Lower lobe of right lung (tissue), 2 donors: ENCODE measurements around the gene ITGB7. TPM values are rescaled to one million over a fixed set of nuclear protein-coding genes. Genes with fewer than 3 reads are reported as not detected.

Experiments
- ATAC-seq, 2 donors: fragments of 200-7000 bp; cut with Tn5 transposase; one replicate each; pipeline ENCODE4 v1.9.1; 2020 to 2022; ENCODE audit warnings: mild to moderate bottlenecking in 2 of 2, moderate library complexity in 2 of 2
- DNase-seq: peaks from one replicate; pipeline ENCODE4 v3.0.0-alpha.2; 2020
- H3K27ac ChIP-seq: fragments of 200-600 bp; one replicate; pipeline ENCODE4 v1.8.0; 2022
- H3K27me3 ChIP-seq: fragments of 200-600 bp; one replicate; pipeline ENCODE4 v1.8.0; 2022; ENCODE audit warnings: low read depth
- H3K36me3 ChIP-seq: fragments of 200-600 bp; one replicate; pipeline ENCODE4 v1.8.0; 2022; ENCODE audit warnings: mild to moderate bottlenecking
- H3K4me1 ChIP-seq: fragments of 200-600 bp; one replicate; pipeline ENCODE4 v1.8.0; 2022
- H3K4me3 ChIP-seq: fragments of 200-600 bp; one replicate; pipeline ENCODE4 v1.8.0; 2022; ENCODE audit warnings: mild to moderate bottlenecking
- H3K9me3 ChIP-seq: fragments of 200-600 bp; one replicate; pipeline ENCODE4 v1.8.0; 2022
- CTCF ChIP-seq: fragments of 200-600 bp; IDR thresholded peaks from one replicate; pipeline ENCODE4 v1.8.0; 2022; ENCODE audit warnings: antibody characterized with exemption, mild to moderate bottlenecking
- intact Hi-C: fragments of 100-400 bp; cut with DNase I; formaldehyde crosslinking; loops from one replicate; pipeline ENCODE4 v1.11.0; 2022
- total RNA-seq: library from RNA; stranded (reverse); fragmentation: NEBNext Ultra II Directional; extraction: Animal tissue kit (Norgen Biotek cat#: 25700); gene quantifications from one replicate; pipeline ENCODE4 v1.2.1, GENCODE V29; 2021
- donor health status: DM: no; HTN: yes; CAD: no; lungs with severe emphysema.

The ITGB7 gene
- total RNA-seq, 1 donor from 2014 or later = 9.7 TPM

DNA sequence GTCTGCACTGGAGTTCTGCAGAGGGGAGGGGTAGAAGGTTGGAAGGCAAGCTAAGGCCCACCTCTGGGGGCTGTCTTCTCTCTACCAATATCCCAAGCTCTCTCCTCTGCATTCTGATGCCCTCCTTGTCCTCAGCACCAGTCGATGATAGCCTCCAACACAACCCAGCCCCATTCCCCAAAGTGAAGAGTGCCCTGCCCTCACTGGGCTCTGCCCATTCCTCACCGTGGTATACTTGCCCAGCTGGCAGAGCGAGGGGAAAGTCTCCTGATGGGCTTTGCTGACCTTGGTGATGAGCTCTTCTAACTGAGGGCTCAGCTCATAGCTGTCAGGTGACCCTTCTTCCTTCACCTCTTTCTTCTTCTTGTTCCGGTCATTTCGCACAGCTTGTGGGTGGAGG is 7.2 kb upstream of the ITGB7 start:
- Histone ChIP-seq H3K4me1 (peaks cover 69% of the 10 kb centered on the region), H3K36me3 (peaks cover 53% of the 10 kb centered on the region), H3K27me3 (no peaks in the 10 kb centered on the region), H3K27ac (peak overlapping the region; percentile 95), H3K9me3 (no peaks in the 10 kb centered on the region), H3K4me3 (peak overlapping the region; percentile 6)
- ATAC-seq = no peak
- DNase-seq = no peak
- intact Hi-C loops = loop anchor here (5.0 kb wide), 1 partner anchor 73 kb away; no protein-coding TSS in a partner anchor
- TF ChIP-seq CTCF = no peak

- H3K4me1 ChIP-seq = peaks cover 69% of the 10 kb centered on the region
- no peaks in the 10 kb centered on the region for H3K27me3 ChIP-seq
- H3K9me3 ChIP-seq = no peaks in the 10 kb centered on the region
- TF ChIP-seq CTCF = peak; percentile 92
- DNase-seq = peak; percentile 90
- peak; percentile 77 to 79 for ATAC-seq
- H3K36me3 ChIP-seq = peaks cover 53% of the 10 kb centered on the region
- no peak overlapping the region for H3K27ac ChIP-seq
- intact Hi-C loops = loop anchor here (5.0 kb wide), 1 partner anchor 74 kb away; no protein-coding TSS in a partner anchor
- no peak overlapping the region for H3K4me3 ChIP-seq
Measured at GRCh38 chr12:53213348-53213747, 6.3 kb upstream of the ITGB7 start.

DNA sequence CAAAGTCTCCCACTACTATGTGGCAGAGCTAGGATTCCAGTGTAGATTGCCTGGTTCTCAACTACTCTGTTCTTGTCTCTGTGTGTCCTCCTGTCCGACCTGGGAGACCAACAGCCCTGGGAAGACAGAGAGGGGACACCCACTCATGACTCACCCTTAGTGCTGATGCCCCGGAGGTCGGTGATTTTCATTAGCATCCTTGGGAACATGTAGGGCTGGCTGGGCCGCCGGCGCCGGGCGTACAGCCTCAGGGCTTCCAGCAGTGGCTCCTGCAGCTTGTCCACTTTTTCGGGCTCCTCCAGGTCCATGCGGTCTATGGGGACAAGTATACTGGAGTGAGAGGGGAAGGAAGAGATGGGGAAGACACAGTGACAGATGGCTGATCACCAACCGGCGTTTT is 5.9 kb upstream of the ITGB7 start:
- peaks cover 53% of the 10 kb centered on the region for H3K36me3 ChIP-seq

GRCh38 chr12:53211476-53212381 is 4.7 kb upstream of the ITGB7 start:
- Histone ChIP-seq H3K27me3 (no peaks in the 10 kb centered on the region), H3K9me3 (no peaks in the 10 kb centered on the region), H3K4me1 (peaks cover 67% of the 10 kb centered on the region), H3K4me3 (no peak overlapping the region), H3K27ac (no peak overlapping the region), H3K36me3 (peaks cover 53% of the 10 kb centered on the region)
- no peak for DNase-seq
- peak; percentile 15 for TF ChIP-seq CTCF
- no peak for ATAC-seq
- intact Hi-C loops = loop anchor here (5.0 kb wide), 1 partner anchor 76 kb away; no protein-coding TSS in a partner anchor

More for the DNA sequence above, 5.9 kb upstream of the ITGB7 start:
- no peak for ATAC-seq
- no peak overlapping the region for H3K27ac ChIP-seq
- no peaks in the 10 kb centered on the region for H3K27me3 ChIP-seq
- H3K9me3 ChIP-seq = no peaks in the 10 kb centered on the region
- intact Hi-C loops = loop anchor here (5.0 kb wide), 1 partner anchor 74 kb away; no protein-coding TSS in a partner anchor
- peaks cover 69% of the 10 kb centered on the region for H3K4me1 ChIP-seq
- no peak for DNase-seq
- no peak overlapping the region for H3K4me3 ChIP-seq
- no peak for TF ChIP-seq CTCF

GRCh38 chr12:53210843-53211242 is 3.8 kb upstream of the ITGB7 start:
- DNase-seq (no peak), ATAC-seq (no peak)
- H3K9me3 ChIP-seq = no peaks in the 10 kb centered on the region
- no peak overlapping the region for H3K27ac ChIP-seq
- peaks cover 65% of the 10 kb centered on the region for H3K4me1 ChIP-seq
- peaks cover 53% of the 10 kb centered on the region for H3K36me3 ChIP-seq
- TF ChIP-seq CTCF = no peak
- no peak overlapping the region for H3K4me3 ChIP-seq
- H3K27me3 ChIP-seq = no peaks in the 10 kb centered on the region
- intact Hi-C loops = loop anchor here (5.0 kb wide), 1 partner anchor 76 kb away; no protein-coding TSS in a partner anchor
